Sciatic nerve (tissue), 2 donors: ENCODE data around the gene CDH11. TPM values are rescaled to one million over a fixed set of nuclear protein-coding genes. Genes with fewer than 3 reads are reported as not detected.

Source experiments
- ATAC-seq: fragments of 200-7000 bp; cut with Tn5 transposase; one replicate; pipeline ENCODE4 v1.9.1; 2020; ENCODE audit warnings: mild to moderate bottlenecking, moderate library complexity
- DNase-seq: peaks from one replicate; pipeline ENCODE4 v3.0.0-alpha.2; 2020; ENCODE audit warnings: low spot score
- intact Hi-C: fragments of 100-400 bp; cut with DNase I; formaldehyde crosslinking; loops from one replicate; pipeline ENCODE4 v1.14.2; 2022
- total RNA-seq: library from RNA; stranded (reverse); fragmentation: NEBNext Ultra II Directional; extraction: Animal tissue kit (Norgen Biotek cat#: 25700); gene quantifications from one replicate; pipeline ENCODE4 v1.2.1, GENCODE V29; 2021
- donor health status: DM: no; HTN: no; CAD: no.
- donor health status: DM: no; HTN: no; CAD: no.

The CDH11 gene
- total RNA-seq, 1 donor from 2014 or later, result 238 TPM

DNA sequence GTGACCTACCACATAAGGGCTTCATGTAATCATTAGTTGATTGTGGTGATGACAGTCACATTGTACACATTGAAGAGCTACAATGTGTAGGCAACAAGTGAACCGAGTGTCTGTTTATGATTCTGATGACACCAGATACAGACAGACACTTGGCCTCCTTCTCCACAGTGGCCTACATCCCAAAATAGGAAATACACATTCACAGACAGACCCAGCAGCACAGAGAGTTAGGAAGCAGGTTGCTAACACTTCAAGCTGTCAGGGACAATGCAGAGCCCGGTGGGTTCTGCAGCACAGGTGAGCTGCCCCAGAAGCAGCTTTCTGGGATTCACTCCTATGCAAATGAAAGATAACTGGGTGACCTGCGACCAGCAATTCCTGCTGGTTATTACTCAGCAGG lies 72.2 kb downstream of the CDH11 start:
- intact Hi-C loops, result no loop called here
- no peak for ATAC-seq

DNA sequence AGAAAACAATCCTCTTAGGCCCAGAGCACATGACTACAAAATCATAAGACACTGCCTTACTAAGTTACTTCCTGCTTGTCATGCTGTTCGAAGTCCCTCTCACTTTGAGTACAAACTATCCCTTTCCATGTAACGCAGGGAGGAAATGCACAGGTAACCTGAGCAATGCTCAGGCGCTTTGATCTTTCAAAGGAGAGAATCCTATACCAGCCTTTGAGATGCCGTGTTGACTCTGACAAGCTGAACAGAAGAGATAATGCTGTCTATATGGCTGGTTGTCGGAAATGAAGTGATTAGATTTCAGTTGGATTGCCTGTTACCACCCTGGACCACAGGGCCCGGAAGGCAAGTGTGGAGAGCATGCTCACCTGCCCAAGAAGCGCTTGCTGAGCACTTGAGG lies 75.9 kb downstream of the CDH11 start:
- DNase-seq (no peak), ATAC-seq (no peak)
- intact Hi-C loops, result no loop called here

More for the DNA sequence above, 72.2 kb downstream of the CDH11 start:
- DNase-seq, result no peak

DNA sequence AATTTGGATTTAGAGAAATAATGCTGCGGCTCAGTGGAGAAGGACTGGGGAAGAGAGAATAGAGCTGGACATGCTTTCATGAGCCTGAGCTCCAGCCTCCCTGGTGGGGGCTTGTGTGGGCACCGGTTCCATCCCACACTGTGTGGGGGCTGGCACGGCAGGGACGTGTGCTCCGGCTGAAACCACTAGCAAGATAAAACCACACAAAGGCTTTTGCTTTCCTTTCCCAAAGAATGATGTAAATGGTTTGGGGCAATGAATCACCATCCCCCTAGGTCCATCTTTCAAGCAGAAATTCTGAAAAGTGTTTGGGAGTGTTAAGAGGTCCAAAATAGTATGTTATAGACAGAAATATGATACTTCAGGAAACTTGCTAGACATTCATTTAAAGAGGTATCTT lies 77.0 kb downstream of the CDH11 start:
- ATAC-seq (no peak), DNase-seq (no peak)
- intact Hi-C loops, result no loop called here

DNA sequence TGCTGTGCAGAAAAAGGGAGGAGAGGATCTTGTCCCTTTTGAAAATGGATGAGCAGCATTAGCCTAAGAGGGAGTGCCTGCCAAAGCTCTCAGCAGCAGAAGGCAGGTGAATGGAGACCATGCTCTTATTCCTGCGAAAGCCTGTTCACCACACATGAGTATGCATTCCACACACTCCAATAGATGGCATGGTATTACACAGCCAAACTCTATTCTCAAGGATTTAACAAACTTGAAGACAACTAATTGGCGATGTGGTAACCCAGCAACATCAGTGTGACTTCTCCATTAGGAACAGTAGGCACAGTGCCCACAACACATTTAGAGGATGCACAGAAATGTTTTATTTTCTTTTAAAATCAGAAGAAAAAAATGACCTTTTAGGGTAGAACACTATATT lies 77.8 kb downstream of the CDH11 start:
- DNase-seq, result no peak
- intact Hi-C loops, result no loop called here
- no peak for ATAC-seq

DNA sequence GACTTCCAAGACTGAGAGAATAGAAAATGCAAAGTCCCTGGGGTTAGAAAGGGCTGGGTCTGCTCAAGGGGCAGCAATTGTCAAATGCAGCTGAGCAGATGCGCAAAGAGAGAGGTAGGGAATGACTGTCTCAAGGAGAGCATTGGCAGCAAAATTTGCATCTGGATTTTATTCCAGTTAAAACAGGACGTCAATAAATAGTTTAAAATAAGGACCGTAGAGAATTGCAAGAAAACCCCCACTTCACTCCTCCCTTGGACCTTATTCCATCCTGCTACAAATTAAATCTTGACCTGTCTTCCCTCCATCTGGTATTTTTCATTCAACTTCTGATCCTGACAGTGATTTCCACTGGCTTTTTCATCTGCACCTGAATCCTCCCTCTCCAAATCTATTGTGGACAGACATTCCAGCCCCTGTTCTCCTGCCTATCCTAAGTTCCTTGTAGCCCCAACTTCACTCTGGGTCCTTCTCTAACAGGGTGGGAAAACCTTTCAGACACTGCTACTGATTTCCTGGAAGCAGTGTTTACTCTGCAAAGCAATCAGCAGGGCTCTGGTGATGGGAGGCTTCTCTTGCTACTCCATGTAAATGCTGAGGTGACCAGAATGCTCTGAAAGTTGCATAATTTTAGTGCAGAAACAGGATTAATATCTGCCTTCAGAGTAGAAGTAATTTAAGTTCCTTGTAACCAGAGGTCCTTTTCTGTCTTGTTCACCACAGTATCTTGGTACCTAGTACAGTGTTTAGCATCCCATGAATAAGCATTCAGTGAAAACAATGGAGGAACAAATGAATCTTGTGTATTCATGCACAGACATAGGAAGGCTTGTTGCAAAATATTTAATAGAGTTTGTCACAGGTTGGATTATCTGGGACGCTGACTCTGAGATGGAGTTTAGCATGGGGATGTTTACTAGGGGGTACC lies 79.2 kb downstream of the CDH11 start:
- intact Hi-C loops, result loop anchor here (1.0 kb wide), 1 partner anchor 9 kb away; no protein-coding TSS in a partner anchor
- no peak for ATAC-seq
- DNase-seq, result no peak

DNA sequence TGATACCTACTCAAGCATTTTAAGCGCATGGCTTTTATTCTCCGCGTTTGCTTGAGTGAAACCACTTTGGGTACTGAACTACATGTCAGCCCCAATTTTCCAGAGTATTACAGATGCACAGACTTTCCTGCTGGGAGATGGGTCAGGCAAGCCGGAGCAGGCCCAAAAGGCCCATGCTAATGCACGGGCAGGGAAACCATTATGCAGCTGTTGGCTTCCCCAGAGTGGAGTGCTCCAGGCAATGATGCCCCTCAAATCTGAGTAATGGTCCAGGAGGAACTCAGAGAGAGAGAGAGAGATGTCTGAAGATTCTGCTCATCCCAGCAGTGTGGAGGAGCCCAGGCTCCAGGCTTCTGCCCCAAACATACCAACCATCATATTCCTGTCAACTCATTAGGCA lies 80.2 kb downstream of the CDH11 start:
- no peak for DNase-seq
- ATAC-seq, result no peak
- intact Hi-C loops, result loop anchor here (1.0 kb wide), 1 partner anchor 8 kb away; no protein-coding TSS in a partner anchor

DNA sequence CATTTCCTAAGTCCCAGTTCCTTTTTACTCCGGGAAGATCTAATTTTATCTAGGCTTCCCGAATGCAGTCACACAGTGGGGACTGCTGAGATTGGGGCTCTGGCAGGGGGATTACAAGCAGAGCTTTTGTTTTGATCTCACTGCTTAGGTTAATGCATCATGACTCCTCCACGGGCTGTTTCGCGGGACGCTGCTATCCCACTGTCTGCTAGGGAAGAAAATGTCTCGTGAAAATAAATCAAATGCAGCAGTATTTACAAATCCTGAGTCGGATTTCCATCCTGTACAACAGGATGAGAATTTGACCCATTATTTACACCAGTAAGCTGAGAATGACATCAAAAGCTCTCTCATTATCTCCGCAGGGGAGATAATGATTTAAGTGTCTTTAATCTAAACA lies 83.8 kb downstream of the CDH11 start:
- ATAC-seq (no peak), DNase-seq (no peak)
- intact Hi-C loops, result no loop called here

DNA sequence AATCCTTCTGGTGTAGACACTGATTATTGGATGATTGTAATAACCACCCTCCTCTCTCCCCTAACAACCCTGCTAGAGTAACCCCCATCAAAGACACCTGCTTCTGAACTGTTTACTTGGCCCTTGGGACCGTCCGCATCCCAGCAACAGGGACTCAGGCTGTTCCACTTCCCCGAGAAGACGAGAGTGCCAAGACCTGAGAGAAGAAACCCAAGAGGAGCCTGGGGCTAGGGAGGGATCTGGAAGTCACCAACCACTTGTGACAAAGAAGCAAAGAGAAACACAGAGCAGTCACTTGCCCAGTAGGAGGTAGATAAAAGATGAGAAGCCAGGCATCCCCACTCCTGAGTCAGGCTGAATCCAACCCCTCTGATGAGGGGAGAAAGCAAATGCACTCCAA lies 84.3 kb downstream of the CDH11 start:
- no peak for DNase-seq
- intact Hi-C loops, result no loop called here

DNA sequence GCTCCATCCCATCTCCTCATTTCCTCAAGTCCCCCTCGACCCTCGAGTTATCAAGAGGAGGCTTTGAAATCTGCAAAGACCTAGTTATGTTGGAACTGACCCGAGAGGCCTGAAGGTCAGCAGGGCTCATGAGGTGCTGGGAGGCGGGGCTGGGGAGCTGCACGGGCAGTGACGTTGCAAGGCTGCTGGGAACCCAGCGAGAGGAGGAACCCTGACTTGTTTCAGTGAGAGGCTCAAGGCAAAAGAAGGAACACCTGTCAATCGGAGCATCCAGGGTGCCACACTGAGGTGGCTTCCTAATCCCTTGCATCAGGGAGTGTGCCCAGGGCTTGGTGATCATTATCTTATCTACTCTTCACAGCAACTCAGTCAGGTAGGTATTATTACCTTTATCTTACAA lies 86.9 kb downstream of the CDH11 start:
- DNase-seq (no peak), ATAC-seq (no peak)
- intact Hi-C loops, result no loop called here

More for the DNA sequence above, 84.3 kb downstream of the CDH11 start:
- no peak for ATAC-seq

DNA sequence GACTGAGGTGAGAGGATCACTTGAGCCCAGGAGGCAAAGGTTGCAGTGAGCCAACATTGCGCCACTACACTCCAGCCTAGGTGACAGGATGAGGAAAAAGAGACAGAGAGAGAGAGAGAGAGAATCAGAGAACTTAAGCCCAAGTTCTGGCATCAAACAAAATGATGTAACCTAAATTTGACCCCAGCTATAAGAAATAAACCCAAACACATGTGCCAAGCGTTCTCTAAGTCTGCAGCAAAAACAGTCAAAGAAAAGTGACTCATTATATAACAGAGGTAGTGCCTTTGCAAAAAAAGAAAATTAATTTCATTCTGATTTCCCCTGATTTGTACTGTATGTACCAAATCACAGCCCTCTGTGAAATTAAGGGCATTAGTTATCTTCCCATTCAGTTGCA lies 89.5 kb downstream of the CDH11 start:
- intact Hi-C loops, result no loop called here
- DNase-seq (no peak), ATAC-seq (no peak)

DNA sequence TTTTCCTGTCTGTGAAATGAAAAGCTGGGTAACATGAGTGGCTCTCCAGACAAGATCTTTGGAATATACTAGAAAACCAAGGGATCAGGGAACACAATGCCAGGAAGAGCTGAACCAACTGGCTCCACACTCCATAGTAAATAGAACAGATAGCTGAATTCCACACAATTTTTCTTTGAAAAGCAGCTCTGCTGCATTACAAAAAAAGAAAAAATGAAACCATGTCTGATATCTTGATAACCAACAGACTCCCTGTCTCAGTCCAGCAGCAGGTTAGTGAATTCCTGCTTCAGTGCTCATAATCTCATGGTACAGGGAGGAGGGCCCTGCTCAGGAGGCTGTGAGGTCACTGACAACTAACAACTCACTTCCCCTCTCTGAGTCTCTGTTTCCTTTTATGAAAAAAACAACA lies 97.1 kb downstream of the CDH11 start:
- intact Hi-C loops, result loop anchor here (5.0 kb wide), 1 partner anchor 923 kb away; no protein-coding TSS in a partner anchor
- ATAC-seq (no peak), DNase-seq (no peak)

DNA sequence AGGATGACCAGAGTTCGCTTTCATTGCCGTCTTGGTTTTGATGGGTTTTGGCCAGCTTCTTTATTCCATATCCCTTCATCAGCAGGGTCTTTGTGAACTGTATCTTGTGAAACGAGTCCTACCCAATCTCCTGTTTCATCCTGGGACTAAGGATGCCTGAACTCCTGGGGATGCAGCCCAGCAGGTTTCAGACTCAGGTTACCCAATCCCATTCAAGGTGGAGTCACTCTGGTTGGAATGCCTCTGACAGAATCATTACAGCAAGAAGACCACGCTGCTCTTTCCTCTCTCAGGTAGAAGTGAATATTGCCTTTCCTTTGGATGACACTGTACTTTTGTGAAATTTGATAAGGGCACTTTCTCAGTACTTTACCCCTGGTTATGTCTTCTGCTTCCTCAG lies 98.1 kb downstream of the CDH11 start:
- ATAC-seq, result no peak
- DNase-seq, result no peak
- intact Hi-C loops, result loop anchor here (5.0 kb wide), 1 partner anchor 923 kb away; no protein-coding TSS in a partner anchor

DNA sequence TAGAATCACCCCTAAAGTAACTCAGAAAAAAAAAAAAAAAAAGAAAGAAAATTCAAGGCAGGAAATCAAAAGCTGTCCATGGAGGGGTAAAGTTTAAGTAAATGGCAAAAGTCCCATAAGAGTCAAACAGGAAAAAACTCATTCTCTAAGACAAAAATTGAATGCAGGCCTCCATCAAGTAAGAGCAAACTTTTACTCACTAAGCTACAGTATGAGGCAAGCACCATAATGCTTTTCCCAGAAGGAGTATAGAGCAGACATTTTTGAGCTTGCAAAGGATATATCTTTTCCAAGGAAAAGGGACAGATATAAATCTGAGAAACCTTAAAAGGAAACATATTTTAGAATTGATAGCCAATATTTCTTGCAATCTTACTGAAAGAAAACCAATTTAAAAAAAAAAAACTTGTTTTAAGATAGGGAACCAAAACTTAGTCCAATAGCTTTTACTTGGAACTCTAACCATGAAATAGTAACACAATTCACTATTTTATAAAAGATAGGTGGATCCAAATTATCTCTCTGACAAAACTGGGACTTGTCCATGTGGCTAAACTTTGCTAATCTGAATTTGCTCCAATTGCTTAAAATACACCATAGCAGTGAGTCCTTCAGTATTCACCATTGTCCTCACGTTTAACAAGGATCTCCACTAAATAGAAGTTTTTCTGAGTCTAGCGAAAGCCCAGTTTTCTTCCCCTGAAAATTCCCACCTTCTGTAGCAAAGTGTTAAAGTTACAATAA lies 99.8 kb downstream of the CDH11 start:
- no peak for DNase-seq
- ATAC-seq, result no peak
- intact Hi-C loops, result loop anchor here (5.0 kb wide), 1 partner anchor 925 kb away; no protein-coding TSS in a partner anchor

DNA sequence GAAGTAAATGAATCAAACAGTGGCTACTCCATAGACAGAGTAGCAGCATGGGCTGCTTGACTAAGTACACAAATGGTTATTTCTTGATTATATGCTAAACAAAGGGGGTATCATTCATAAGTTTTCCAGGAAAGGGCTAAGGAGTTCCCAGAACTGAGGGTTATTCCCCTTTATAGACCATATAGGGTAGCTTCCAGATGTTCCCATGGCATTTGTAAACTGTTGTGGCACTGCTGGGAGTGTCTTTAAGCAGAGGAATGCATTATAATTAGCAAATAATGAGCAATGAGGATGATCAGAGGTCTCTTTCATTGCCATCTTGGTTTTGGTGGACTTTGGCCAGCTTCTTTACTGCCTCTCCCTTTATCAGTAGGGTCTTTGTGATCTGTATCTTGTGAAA lies 105.1 kb downstream of the CDH11 start:
- no peak for ATAC-seq
- DNase-seq, result no peak
- intact Hi-C loops, result no loop called here

DNA sequence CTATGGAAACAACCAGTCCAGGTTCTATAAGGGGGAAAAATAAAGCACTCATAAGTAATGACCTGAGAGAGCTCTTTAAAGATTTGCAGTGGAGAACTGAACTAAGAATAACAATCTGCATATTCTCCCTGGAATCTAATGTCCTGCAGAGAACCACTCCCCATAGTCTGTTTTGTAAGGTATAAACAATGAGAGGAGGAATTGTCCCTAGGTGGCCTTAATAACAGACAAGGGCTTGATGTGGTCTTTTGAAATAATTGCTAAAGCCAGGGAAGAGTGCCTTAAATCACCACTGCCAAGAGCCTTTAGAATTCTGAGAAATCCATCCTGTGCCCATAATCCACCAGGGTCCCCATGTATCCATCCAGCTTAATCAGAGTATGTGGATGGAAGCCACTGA lies 106.3 kb downstream of the CDH11 start:
- no peak for DNase-seq
- intact Hi-C loops, result no loop called here
- ATAC-seq, result peak; percentile 41

DNA sequence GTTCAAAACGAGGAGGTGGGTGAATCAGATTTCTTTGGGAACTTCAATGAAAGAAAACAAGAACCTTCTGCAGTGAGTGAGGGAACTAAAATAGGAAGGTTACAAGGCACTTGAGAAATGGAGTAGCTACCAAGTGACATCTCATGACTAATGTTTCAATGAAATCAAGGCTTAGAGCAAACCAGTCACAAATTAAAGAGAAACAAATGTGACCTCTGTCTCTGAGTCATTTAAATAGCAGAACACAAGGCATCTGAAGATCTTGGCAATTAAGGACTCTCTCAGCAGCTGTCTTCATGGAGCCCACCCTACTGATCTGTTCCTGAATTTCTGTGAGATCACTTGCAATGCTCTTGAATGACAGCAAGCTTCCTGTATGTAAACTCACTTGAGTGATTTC lies 109.5 kb downstream of the CDH11 start:
- intact Hi-C loops, result no loop called here
- DNase-seq, result no peak
- no peak for ATAC-seq

DNA sequence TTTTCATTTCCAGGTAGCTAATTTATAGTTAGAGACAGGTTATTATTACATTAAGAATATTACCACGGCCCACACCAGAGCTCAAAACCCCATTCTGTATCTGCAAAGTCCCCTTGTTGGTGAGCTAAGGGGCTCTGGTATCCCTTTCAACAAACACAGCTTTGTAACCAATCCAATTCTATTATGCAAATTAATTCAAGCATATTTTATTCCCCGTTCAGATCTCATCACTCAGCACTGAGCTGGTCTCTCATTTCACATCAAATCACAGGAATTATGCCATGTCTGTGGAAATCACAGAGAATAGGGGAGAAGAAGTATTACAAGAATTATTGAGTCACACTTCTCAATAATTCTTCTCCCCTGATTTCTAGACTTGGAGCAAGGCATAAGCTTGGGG lies 111.7 kb downstream of the CDH11 start:
- intact Hi-C loops, result no loop called here
- no peak for ATAC-seq
- DNase-seq, result no peak

DNA sequence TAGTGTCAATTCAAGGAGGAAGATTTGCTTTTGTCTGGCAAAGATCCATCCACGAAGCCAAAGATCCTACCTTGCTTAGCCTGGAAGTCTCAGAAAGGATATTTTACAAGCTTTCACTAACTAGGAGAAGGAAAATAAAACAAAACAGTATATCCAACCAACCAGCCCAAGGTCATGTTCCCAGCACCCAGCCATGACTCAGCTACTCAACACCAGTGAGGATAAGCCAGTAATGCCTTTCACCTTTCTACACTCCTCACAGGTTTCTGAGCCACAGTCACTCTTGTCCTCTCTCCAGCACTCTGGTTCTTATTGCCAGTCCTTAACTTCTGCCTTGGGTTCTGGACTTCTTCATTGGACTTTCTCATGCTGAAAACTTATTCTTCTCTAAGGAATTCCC lies 116.2 kb downstream of the CDH11 start:
- intact Hi-C loops, result no loop called here
- no peak for ATAC-seq
- DNase-seq, result no peak

DNA sequence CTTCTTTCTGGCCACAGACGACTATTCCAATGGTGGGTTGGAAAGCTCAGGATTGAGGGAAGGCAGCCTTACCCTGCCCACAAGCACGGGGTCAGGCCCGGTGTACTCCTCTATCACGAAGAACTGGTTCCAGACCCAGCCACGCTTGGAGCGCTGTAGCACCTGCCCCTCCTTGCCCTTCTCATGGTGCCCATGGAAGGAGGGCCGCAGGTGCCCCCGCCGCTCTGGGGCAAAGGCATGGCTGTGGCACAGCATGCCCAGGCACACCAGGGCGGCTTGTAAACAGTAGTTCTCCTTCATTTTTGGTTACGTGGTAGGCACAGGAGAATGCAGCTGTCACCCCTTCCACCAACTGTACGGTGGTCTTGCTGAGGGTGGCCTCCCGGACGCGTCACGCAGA lies 117.3 kb downstream of the CDH11 start:
- DNase-seq (no peak), ATAC-seq (peak; percentile 17)
- intact Hi-C loops, result no loop called here

DNA sequence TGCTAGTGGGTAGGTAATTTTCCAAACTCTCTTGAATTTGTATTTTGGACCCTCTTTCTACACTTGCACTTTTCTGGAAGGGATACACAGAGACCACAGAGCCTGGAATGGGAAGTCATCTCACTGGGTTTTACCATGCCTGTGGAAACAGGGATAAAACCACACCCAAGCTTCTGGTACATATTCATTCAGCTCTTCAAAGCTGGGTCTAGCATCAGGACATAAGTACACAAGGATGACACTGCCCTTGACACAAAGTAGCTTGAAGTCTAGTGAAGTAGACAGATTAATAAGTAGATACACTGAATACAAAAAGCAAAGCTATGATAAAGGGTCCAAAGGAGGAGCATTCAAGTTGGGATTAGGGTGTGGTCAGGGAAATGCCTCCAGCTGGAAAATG lies 118.2 kb downstream of the CDH11 start:
- intact Hi-C loops, result no loop called here
- DNase-seq (no peak), ATAC-seq (no peak)
